Activated CD4-positive, alpha-beta T cell treated with anti-CD3 and anti-CD28 coated beads for 48 hours (primary cell): ENCODE measurements around the gene ZDHHC3.

Experiments used
- DNase-seq: peaks from one replicate; pipeline ENCODE4 v3.0.0-alpha.2; 2020

ZDHHC3 gene

DNA sequence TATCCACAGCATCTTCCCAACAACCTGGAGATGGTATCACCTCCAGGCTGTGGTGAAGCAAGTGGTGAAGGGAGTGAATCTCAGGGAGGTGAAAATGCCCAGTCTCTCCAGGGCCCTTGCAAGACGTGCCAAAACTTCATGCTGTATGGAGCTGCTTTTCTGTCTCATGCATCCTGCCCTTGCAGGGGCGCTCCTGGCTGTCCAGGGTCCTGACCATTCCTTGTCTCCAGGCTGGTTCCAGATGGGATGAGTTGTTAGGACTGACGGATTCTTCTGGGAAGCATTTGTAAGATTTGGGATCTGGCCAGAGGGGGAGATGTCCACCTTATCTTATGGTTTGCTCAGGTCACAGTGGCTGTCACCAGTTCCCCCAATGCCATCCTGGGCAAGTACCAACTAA, 85.7 kb downstream of the ZDHHC3 start:
- DNase-seq, result no peak

DNA sequence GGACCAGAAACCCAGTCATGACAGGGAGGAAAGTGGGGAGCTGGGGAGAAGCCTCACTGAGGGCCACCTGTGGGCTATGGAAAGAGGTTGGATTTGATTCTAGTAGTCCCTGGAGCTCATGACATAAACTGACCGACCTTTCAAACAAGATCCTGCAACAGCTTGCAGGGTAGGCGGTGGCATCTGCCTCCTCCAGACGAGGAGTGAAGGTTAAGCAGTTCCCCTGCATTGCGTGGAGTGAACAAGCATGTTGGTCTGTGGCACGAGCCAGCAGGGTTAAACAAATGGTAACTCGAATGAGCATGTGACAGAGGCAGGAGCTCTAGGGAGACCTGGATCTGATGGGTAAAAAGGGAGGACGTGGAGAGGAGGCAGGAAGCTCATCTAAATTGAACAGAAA, 88.9 kb downstream of the ZDHHC3 start:
- DNase-seq, result no peak

GRCh38 chr3:44886561-44886960, 89.4 kb downstream of the ZDHHC3 start:
- DNase-seq, result no peak

- no peak for DNase-seq
Measured at GRCh38 chr3:44885618-44886017, 90.4 kb downstream of the ZDHHC3 start.

- no peak for DNase-seq
Measured at GRCh38 chr3:44883999-44884431, 92.0 kb downstream of the ZDHHC3 start.

GRCh38 chr3:44883213-44883955, 92.6 kb downstream of the ZDHHC3 start:
- no peak for DNase-seq

DNA sequence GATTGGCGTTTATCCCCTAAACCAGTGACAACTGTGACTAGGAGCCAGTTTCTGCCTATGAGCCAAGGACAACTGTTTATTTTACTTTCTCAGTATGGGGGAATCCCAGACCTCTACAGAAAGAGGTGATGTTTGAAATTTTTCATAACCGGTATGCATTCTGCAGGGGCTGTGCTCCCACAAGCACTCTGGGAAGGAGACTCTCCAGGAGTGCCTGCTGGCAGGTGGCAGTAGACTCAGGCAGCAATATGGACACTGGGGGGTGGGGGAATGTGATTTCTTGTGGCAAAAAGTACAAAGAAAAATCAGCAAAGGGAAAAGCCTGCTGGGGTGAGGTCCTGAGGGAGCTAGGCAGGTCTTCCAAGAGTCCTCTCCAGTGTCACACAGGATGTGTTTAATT, 95.7 kb downstream of the ZDHHC3 start:
- no peak for DNase-seq

- DNase-seq, result no peak
Measured at GRCh38 chr3:44877333-44877732, 98.6 kb downstream of the ZDHHC3 start.

- no peak for DNase-seq
Measured at GRCh38 chr3:44875596-44875995, 100.4 kb downstream of the ZDHHC3 start.
